WTC11 (cell line): Measurements from ENCODE around the gene FAM177B. TPM values are rescaled to one million over a fixed set of nuclear protein-coding genes. Genes with fewer than 3 reads are reported as not detected.

ENCODE experiments used
- ATAC-seq: fragments of 200-7000 bp; cut with Tn5 transposase; 2 replicates; pipeline ENCODE4 v1.10.0; 2021; ENCODE audit warnings: mild to moderate bottlenecking, moderate library complexity
- CTCF ChIA-PET: fragments of 300-600 bp; sonication (Branson Sonifier 250); formaldehyde crosslinking; loops from one replicate; lab custom pipeline; 2021; ENCODE audit warnings: antibody characterized with exemption; lab: Charles Lee
- POLR2A ChIA-PET: fragments of 350-600 bp; sonication (Branson Sonifier 250); formaldehyde crosslinking; loops from one replicate; lab custom pipeline; 2021; ENCODE audit warnings: antibody characterized with exemption; lab: Charles Lee
- DNase-seq: peaks from one replicate; pipeline ENCODE4 v3.0.0; 2021; ENCODE audit warnings: low spot score
- H3K27ac Mint-ChIP-seq: 2 replicates; pipeline ENCODE4 v1.8.0; 2021; ENCODE audit warnings: mixed read lengths
- H3K27me3 Mint-ChIP-seq: 2 replicates; pipeline ENCODE4 v1.8.0; 2021; ENCODE audit warnings: low read depth, mild to moderate bottlenecking, moderate library complexity, mixed read lengths
- H3K36me3 Mint-ChIP-seq: 2 replicates; pipeline ENCODE4 v1.8.0; 2021; ENCODE audit warnings: mixed read lengths
- H3K4me1 Mint-ChIP-seq: 2 replicates; pipeline ENCODE4 v1.8.0; 2022; ENCODE audit warnings: mixed read lengths
- H3K4me3 Mint-ChIP-seq: 2 replicates; pipeline ENCODE4 v1.8.0; 2021; ENCODE audit warnings: mild to moderate bottlenecking, moderate library complexity, mixed read lengths
- H3K9me3 Mint-ChIP-seq: 2 replicates; pipeline ENCODE4 v1.8.0; 2021; ENCODE audit warnings: mixed read lengths
- ETV6 ChIP-seq: sonication (generic); formaldehyde crosslinking; IDR thresholded peaks from 2 replicates; pipeline ENCODE4 v1.8.1; 2022; ENCODE audit warnings: mild to moderate bottlenecking, missing genetic modification reagents
- HMGA2 ChIP-seq: fragments of 250-450 bp; sonication (Bioruptor Pico); IDR thresholded peaks from 2 replicates; pipeline ENCODE4 v1.4.0; 2021; ENCODE audit warnings: mild to moderate bottlenecking, moderate library complexity
- JAZF1 ChIP-seq: fragments of 250-450 bp; sonication (Bioruptor Pico); IDR thresholded peaks from 2 replicates; pipeline ENCODE4 v1.9.0; 2021; ENCODE audit warnings: moderate library complexity, mild to moderate bottlenecking, inconsistent platforms
- MYBL2 ChIP-seq: sonication (generic); formaldehyde crosslinking; IDR thresholded peaks from 2 replicates; pipeline ENCODE4 v1.8.1; 2023; ENCODE audit warnings: mild to moderate bottlenecking, moderate library complexity, missing genetic modification reagents
- NFYB ChIP-seq: sonication (generic); formaldehyde crosslinking; conservative IDR thresholded peaks from 2 replicates; pipeline ENCODE4 v1.8.0; 2022; ENCODE audit warnings: low read depth, missing genetic modification reagents
- NR2C2 ChIP-seq: sonication (generic); formaldehyde crosslinking; IDR thresholded peaks from 2 replicates; pipeline ENCODE4 v1.8.0; 2022; ENCODE audit warnings: mild to moderate bottlenecking, missing genetic modification reagents
- OVOL2 ChIP-seq: fragments of 250-450 bp; sonication (Bioruptor Pico); IDR thresholded peaks from 2 replicates; pipeline ENCODE4 v1.9.0; 2021; ENCODE audit warnings: mild to moderate bottlenecking, borderline replicate concordance
- PRRX2 ChIP-seq: fragments of 250-450 bp; sonication (Bioruptor Pico); IDR thresholded peaks from 2 replicates; pipeline ENCODE4 v1.8.0; 2021; ENCODE audit warnings: mild to moderate bottlenecking
- SMAD3 ChIP-seq: sonication (generic); formaldehyde crosslinking; IDR thresholded peaks from 2 replicates; pipeline ENCODE4 v1.8.0; 2022; ENCODE audit warnings: missing genetic modification reagents, mild to moderate bottlenecking, borderline replicate concordance
- TEAD1 ChIP-seq: sonication (generic); formaldehyde crosslinking; IDR thresholded peaks from 2 replicates; pipeline ENCODE4 v1.8.0; 2022; ENCODE audit warnings: mild to moderate bottlenecking, missing genetic modification reagents
- ZBTB21 ChIP-seq: sonication (generic); formaldehyde crosslinking; IDR thresholded peaks from 2 replicates; pipeline ENCODE4 v1.8.1; 2023; ENCODE audit warnings: mild to moderate bottlenecking, missing genetic modification reagents, borderline replicate concordance
- ZNF423 ChIP-seq: fragments of 250-450 bp; sonication (Bioruptor Pico); IDR thresholded peaks from 2 replicates; pipeline ENCODE4 v2.1.2; 2022; ENCODE audit warnings: mild to moderate bottlenecking, moderate library complexity
- total RNA-seq: library from RNA; stranded (reverse); gene quantifications from 3 replicates; pipeline ENCODE4 v1.2.3, GENCODE V29; 2021
- TF ChIP-seq, protein P1 (sequence below): fragments of 250-450 bp; sonication (Bioruptor Pico); IDR thresholded peaks from 2 replicates; pipeline ENCODE4 v1.9.0; 2021; ENCODE audit warnings: mild to moderate bottlenecking
- TF ChIP-seq, protein P2 (sequence below): sonication (generic); formaldehyde crosslinking; IDR thresholded peaks from 2 replicates; pipeline ENCODE4 v1.8.1; 2023; ENCODE audit warnings: mild to moderate bottlenecking, missing genetic modification reagents
- TF ChIP-seq, protein P3 (sequence below): fragments of 250-450 bp; sonication (Bioruptor Pico); conservative IDR thresholded peaks from 2 replicates; pipeline ENCODE4 v1.9.0; 2021; ENCODE audit warnings: mild to moderate bottlenecking
- TF ChIP-seq, protein P4 (sequence below): fragments of 250-450 bp; sonication (Bioruptor Pico); IDR thresholded peaks from 2 replicates; pipeline ENCODE4 v1.9.0; 2021; ENCODE audit warnings: mild to moderate bottlenecking, borderline replicate concordance
- TF ChIP-seq, protein P5 (sequence below): sonication (generic); formaldehyde crosslinking; IDR thresholded peaks from 2 replicates; pipeline ENCODE4 v1.8.1; 2023; ENCODE audit warnings: mild to moderate bottlenecking, moderate library complexity, missing genetic modification reagents

FAM177B gene
- total RNA-seq, 1 experiment from 2014 or later, result not detected

DNA sequence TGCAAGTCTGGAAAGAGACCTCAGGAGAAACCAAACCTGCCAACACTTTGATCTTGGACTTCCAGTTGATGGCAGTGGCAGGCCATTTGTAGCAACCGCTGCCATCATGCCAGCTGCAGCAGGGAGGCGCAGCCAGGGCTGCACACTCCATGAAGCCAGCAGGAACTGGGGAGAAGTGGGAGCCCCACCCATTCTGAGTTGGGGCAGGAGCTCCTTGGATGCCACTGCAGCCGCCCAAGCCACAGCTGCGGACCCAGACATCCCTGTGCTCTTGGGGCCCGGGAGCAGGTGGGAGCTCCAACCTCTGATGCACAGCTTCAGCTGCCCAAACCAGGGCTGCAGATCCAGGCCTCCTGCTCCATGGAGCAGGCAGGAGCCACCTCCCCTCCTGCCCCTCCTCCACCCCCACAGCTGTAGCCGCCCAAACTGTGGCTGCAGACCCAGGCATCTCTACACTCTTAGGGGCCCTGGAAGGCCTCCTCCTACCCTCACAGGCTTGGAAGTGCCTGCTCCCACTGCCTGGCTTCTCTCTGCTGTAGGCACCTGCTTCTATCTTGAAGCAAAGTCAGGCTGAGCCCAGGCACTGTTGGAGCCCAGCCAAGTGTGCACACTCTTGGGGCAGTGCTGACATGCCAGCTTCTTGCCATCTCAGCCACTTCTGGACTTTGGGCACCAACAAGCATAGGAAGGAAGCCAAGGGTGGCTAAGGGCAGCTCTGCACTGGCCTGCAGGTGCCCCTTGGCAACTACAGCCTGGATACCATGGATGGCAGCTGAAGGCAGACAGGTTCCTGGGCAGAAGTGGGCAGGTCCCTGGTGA lies 57.9 kb downstream of the FAM177B start (continued):
- TF ChIP-seq NFYB (CRISPR knock-in tag) (no peak), OVOL2 (CRISPR knock-in tag) (no peak), PRRX2 (no peak)
- TF ChIP-seq, protein P1, sequence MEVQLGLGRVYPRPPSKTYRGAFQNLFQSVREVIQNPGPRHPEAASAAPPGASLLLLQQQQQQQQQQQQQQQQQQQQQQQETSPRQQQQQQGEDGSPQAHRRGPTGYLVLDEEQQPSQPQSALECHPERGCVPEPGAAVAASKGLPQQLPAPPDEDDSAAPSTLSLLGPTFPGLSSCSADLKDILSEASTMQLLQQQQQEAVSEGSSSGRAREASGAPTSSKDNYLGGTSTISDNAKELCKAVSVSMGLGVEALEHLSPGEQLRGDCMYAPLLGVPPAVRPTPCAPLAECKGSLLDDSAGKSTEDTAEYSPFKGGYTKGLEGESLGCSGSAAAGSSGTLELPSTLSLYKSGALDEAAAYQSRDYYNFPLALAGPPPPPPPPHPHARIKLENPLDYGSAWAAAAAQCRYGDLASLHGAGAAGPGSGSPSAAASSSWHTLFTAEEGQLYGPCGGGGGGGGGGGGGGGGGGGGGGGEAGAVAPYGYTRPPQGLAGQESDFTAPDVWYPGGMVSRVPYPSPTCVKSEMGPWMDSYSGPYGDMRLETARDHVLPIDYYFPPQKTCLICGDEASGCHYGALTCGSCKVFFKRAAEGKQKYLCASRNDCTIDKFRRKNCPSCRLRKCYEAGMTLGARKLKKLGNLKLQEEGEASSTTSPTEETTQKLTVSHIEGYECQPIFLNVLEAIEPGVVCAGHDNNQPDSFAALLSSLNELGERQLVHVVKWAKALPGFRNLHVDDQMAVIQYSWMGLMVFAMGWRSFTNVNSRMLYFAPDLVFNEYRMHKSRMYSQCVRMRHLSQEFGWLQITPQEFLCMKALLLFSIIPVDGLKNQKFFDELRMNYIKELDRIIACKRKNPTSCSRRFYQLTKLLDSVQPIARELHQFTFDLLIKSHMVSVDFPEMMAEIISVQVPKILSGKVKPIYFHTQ (CRISPR knock-in tag), result no peak
- TF ChIP-seq, protein P2, sequence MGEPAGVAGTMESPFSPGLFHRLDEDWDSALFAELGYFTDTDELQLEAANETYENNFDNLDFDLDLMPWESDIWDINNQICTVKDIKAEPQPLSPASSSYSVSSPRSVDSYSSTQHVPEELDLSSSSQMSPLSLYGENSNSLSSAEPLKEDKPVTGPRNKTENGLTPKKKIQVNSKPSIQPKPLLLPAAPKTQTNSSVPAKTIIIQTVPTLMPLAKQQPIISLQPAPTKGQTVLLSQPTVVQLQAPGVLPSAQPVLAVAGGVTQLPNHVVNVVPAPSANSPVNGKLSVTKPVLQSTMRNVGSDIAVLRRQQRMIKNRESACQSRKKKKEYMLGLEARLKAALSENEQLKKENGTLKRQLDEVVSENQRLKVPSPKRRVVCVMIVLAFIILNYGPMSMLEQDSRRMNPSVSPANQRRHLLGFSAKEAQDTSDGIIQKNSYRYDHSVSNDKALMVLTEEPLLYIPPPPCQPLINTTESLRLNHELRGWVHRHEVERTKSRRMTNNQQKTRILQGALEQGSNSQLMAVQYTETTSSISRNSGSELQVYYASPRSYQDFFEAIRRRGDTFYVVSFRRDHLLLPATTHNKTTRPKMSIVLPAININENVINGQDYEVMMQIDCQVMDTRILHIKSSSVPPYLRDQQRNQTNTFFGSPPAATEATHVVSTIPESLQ, result no peak

DNA sequence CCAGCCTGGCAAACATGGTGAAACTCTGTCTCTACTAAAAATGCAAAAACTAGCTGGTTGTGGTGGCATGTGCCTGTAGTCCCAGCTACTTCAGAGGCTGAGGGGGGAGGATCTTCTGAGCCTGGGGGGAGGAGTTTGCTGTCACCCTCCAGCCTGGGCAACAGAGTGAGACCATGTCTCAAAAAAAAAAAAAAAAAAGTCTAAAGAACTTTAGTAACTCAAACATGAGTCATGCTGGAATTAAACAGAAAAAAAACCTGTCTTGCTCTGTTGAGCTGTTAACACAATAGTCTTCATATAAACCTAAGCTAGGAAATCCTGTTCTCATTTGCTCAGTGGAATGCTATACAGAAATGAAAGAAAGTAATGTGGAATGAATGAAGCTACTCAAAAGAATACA lies 61.1 kb downstream of the FAM177B start:
- POLR2A ChIA-PET, result interaction anchor here (0.7 kb wide), 3 partner anchors 218 to 382 kb away, joined by 3 to 7 read pairs (median 3); no protein-coding TSS in a partner anchor
- Mint-ChIP-seq H3K9me3 (no peaks in the 10 kb centered on the region), H3K4me1 (peaks cover 4% of the 10 kb centered on the region; the same call in 1 of the 2 replicates), H3K36me3 (no peaks in the 10 kb centered on the region), H3K27me3 (peaks cover 41% of the 10 kb centered on the region), H3K27ac (no peak overlapping the region), H3K4me3 (no peak overlapping the region)
- CTCF ChIA-PET, result interaction anchor here (0.6 to 2.1 kb wide), 3 partner anchors 292 to 325 kb away, joined by 3 to 18 read pairs (median 9); no protein-coding TSS in a partner anchor
- no peak for TF ChIP-seq MYBL2
- TF ChIP-seq, protein P3, sequence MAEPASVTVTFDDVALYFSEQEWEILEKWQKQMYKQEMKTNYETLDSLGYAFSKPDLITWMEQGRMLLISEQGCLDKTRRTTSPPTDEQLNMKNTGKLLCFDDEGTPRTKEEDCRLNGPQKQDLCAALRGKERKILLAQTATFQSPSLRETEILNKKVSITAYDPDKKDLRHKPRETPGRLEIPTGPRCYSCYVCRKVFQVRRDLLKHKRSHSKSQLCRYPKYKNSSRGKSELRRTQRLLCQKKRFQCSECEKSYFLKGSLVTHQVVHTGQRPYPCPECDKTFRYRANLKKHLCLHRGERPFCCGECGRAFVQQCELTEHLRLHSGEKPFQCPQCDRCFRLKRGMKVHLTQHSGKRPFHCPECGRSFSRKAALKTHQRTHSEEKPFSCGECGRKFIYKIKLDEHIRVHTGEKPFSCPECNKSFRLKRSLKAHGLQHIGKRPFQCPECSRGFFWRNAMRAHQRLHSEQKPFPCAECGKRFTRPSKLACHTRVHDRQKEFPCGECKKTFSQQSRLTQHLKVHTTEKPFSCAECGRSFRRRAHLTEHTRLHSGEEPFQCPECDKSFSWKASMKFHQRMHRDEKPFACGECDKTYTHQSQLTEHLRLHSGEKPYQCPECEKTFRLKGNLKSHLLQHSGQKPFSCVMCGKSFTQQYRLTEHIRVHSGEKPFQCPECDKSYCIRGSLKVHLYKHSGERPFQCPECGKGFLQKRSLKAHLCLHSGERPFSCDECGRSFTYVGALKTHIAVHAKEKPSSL, result no peak
- TF ChIP-seq HMGA2 (CRISPR knock-in tag), result no peak
- TF ChIP-seq, protein P4, sequence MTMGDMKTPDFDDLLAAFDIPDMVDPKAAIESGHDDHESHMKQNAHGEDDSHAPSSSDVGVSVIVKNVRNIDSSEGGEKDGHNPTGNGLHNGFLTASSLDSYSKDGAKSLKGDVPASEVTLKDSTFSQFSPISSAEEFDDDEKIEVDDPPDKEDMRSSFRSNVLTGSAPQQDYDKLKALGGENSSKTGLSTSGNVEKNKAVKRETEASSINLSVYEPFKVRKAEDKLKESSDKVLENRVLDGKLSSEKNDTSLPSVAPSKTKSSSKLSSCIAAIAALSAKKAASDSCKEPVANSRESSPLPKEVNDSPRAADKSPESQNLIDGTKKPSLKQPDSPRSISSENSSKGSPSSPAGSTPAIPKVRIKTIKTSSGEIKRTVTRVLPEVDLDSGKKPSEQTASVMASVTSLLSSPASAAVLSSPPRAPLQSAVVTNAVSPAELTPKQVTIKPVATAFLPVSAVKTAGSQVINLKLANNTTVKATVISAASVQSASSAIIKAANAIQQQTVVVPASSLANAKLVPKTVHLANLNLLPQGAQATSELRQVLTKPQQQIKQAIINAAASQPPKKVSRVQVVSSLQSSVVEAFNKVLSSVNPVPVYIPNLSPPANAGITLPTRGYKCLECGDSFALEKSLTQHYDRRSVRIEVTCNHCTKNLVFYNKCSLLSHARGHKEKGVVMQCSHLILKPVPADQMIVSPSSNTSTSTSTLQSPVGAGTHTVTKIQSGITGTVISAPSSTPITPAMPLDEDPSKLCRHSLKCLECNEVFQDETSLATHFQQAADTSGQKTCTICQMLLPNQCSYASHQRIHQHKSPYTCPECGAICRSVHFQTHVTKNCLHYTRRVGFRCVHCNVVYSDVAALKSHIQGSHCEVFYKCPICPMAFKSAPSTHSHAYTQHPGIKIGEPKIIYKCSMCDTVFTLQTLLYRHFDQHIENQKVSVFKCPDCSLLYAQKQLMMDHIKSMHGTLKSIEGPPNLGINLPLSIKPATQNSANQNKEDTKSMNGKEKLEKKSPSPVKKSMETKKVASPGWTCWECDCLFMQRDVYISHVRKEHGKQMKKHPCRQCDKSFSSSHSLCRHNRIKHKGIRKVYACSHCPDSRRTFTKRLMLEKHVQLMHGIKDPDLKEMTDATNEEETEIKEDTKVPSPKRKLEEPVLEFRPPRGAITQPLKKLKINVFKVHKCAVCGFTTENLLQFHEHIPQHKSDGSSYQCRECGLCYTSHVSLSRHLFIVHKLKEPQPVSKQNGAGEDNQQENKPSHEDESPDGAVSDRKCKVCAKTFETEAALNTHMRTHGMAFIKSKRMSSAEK, result no peak
- TF ChIP-seq SMAD3, result no peak
- no peak for TF ChIP-seq ETV6 (CRISPR knock-in tag)
- no peak for TF ChIP-seq JAZF1
- no peak for TF ChIP-seq NR2C2 (CRISPR knock-in tag)
- no peak for TF ChIP-seq ZBTB21 (CRISPR knock-in tag)
- TF ChIP-seq, protein P5, sequence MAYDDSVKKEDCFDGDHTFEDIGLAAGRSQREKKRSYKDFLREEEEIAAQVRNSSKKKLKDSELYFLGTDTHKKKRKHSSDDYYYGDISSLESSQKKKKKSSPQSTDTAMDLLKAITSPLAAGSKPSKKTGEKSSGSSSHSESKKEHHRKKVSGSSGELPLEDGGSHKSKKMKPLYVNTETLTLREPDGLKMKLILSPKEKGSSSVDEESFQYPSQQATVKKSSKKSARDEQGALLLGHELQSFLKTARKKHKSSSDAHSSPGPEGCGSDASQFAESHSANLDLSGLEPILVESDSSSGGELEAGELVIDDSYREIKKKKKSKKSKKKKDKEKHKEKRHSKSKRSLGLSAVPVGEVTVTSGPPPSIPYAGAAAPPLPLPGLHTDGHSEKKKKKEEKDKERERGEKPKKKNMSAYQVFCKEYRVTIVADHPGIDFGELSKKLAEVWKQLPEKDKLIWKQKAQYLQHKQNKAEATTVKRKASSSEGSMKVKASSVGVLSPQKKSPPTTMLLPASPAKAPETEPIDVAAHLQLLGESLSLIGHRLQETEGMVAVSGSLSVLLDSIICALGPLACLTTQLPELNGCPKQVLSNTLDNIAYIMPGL (CRISPR knock-in tag), result no peak
- no peak for TF ChIP-seq ZNF423
- TF ChIP-seq TEAD1 (CRISPR knock-in tag), result no peak
- no peak for DNase-seq
- ATAC-seq, result no peak
